Upper lobe of left lung (tissue), 6 donors: ENCODE data around the gene SIGLEC5. TPM values are rescaled to one million over a fixed set of nuclear protein-coding genes. Genes with fewer than 3 reads are reported as not detected.
"Not testable (repeated sequence)": the region's sequence is repeated elsewhere in the genome, so short reads cannot be mapped to it uniquely, and the experiment has no call there.

Experiments used
- ATAC-seq, 2 donors: fragments of 200-7000 bp; cut with Tn5 transposase; one replicate each; pipeline ENCODE4 v1.9.1; 2022; ENCODE audit warnings: mild to moderate bottlenecking in 2 of 2, moderate library complexity in 2 of 2; ENCODE audit not compliant: low FRiP score in 2 of 2
- DNase-seq, 2 donors: peaks; one replicate each; pipeline ENCODE4 v3.0.0-alpha.2; 2019 to 2020
- H3K27ac ChIP-seq, 4 donors: fragments of 200-600 bp; sonication (generic); one replicate each; pipeline ENCODE4 v1.5.1; 2016 to 2019
- H3K27me3 ChIP-seq, 4 donors: fragments of 200-600 bp; sonication (generic); one replicate each; pipeline ENCODE4 v1.5.1; 2017 to 2019
- H3K36me3 ChIP-seq, 4 donors: fragments of 200-600 bp; sonication (generic); one replicate each; pipeline ENCODE4 v1.5.1; 2016 to 2019
- H3K4me1 ChIP-seq, 4 donors: fragments of 200-600 bp; sonication (generic); one replicate each; pipeline ENCODE4 v1.5.1; 2018 to 2019
- H3K4me3 ChIP-seq, 4 donors: fragments of 200-600 bp; sonication (generic); one replicate each; pipeline ENCODE4 v1.5.1; 2017 to 2019; ENCODE audit warnings: mild to moderate bottlenecking in 2 of 4, moderate library complexity in 1 of 4
- H3K9me3 ChIP-seq, 4 donors: fragments of 200-600 bp; sonication (generic); one replicate each; pipeline ENCODE4 v1.5.1; 2018 to 2019
- CTCF ChIP-seq, 6 experiments: fragments of 450-650 bp in 4 of 6; fragments of 200-600 bp in 2 of 6; sonication (generic) in 2 of 6; IDR thresholded peaks; one replicate each; pipeline ENCODE4 v1.5.1; 2016 to 2019; ENCODE audit warnings: antibody characterized with exemption in 6 of 6
- EP300 ChIP-seq, 4 donors: sonication (generic); formaldehyde crosslinking; IDR thresholded peaks; one replicate each; pipeline ENCODE4 v1.5.1; 2017; ENCODE audit warnings: antibody characterized with exemption in 4 of 4, control low read depth in 2 of 4
- POLR2A ChIP-seq, 4 donors: fragments of 450-650 bp; IDR thresholded peaks; one replicate each; pipeline ENCODE4 v1.5.1; 2016 to 2017; ENCODE audit warnings: antibody characterized with exemption in 4 of 4, mild to moderate bottlenecking in 2 of 4
- POLR2AphosphoS5 ChIP-seq, 2 donors: sonication (generic); formaldehyde crosslinking; IDR thresholded peaks; one replicate each; pipeline ENCODE4 v1.5.1; 2017; ENCODE audit warnings: antibody characterized with exemption in 2 of 2
- WGBS, 2 donors: methylation state at CpG; one replicate each; pipeline ENCODE4 v1.1.5; 2017 to 2018; 5-methylcytosine and 5-hydroxymethylcytosine counted together
- total RNA-seq, 6 donors: library from RNA; depleted of rRNA in 4 of 6; stranded (reverse); fragments of >200 nt in 4 of 6; gene quantifications; one replicate each; pipeline versions ENCODE4 v1.1.0 to v1.2.1, GENCODE V29; 2016 to 2021
- donor health status: DM: no; HTN: no; CAD: no; lungs with moderate emphysema.
- donor health status: DM: no; HTN: yes; CAD: no; lungs with severe emphysema.

Gene SIGLEC5
- total RNA-seq, 6 donors from 2014 or later: 0.46 to 9.4 (median 5.7) TPM; not detected in 2

- no peak overlapping the region for H3K4me3 ChIP-seq
- H3K9me3 ChIP-seq: no peaks in the 10 kb centered on the region
- no peaks in the 10 kb centered on the region for H3K27me3 ChIP-seq
- peaks cover 0 to 3% (median 1%) of the 10 kb centered on the region in 4 donors for H3K4me1 ChIP-seq
- ATAC-seq: peak in 1 of 2 donors; percentile 40
- 59 to 67% methylated on average over 4 of the region's 4 CpGs for WGBS, 2 donors
- no peak for DNase-seq
- peak overlapping the region in 3 of 4 donors; percentile 48 to 69 (median 49) for H3K27ac ChIP-seq
- TF ChIP-seq CTCF (IDR thresholded peaks at IDR 0.05): no peak
- no peak for TF ChIP-seq EP300 (IDR thresholded peaks at IDR 0.05)
- TF ChIP-seq POLR2A (IDR thresholded peaks at IDR 0.05): no peak
- TF ChIP-seq POLR2AphosphoS5 (IDR thresholded peaks at IDR 0.05): no peak
- no peaks in the 10 kb centered on the region for H3K36me3 ChIP-seq
Observed at GRCh38 chr19:51652266-51652665, 22.1 kb upstream of the SIGLEC5 start.

GRCh38 chr19:51651216-51651846, 21.1 kb upstream of the SIGLEC5 start:
- WGBS, 2 donors: 57 to 80% methylated on average over 7 of the region's 7 CpGs
- no peaks in the 10 kb centered on the region for H3K27me3 ChIP-seq
- TF ChIP-seq EP300 (IDR thresholded peaks at IDR 0.05) (no peak), CTCF (IDR thresholded peaks at IDR 0.05) (no peak), POLR2A (IDR thresholded peaks at IDR 0.05) (peak in 1 of 4 donors; percentile 17), POLR2AphosphoS5 (IDR thresholded peaks at IDR 0.05) (no peak)
- H3K4me3 ChIP-seq: no peak overlapping the region
- DNase-seq: peak in 1 of 2 donors; percentile 65
- H3K36me3 ChIP-seq: no peaks in the 10 kb centered on the region
- peaks cover 0 to 3% (median 0%) of the 10 kb centered on the region in 4 donors for H3K4me1 ChIP-seq
- no peaks in the 10 kb centered on the region for H3K9me3 ChIP-seq
- ATAC-seq: peak; percentile 75 to 82
- peak overlapping the region; percentile 32 to 69 (median 48) for H3K27ac ChIP-seq

GRCh38 chr19:51647318-51647717, 17.1 kb upstream of the SIGLEC5 start:
- TF ChIP-seq POLR2AphosphoS5 (IDR thresholded peaks at IDR 0.05): no peak
- no peak for TF ChIP-seq EP300 (IDR thresholded peaks at IDR 0.05)
- TF ChIP-seq CTCF (IDR thresholded peaks at IDR 0.05): no peak
- no peak for TF ChIP-seq POLR2A (IDR thresholded peaks at IDR 0.05)
- no peaks in the 10 kb centered on the region for H3K36me3 ChIP-seq
- no peak for DNase-seq
- no peaks in the 10 kb centered on the region for H3K27me3 ChIP-seq
- 86 to 90% methylated on average over 6 of the region's 6 CpGs for WGBS, 2 donors
- H3K9me3 ChIP-seq: no peaks in the 10 kb centered on the region
- peaks cover 0 to 3% (median 0%) of the 10 kb centered on the region in 4 donors for H3K4me1 ChIP-seq
- H3K27ac ChIP-seq: peak overlapping the region in 1 of 4 donors; percentile 49
- no peak overlapping the region for H3K4me3 ChIP-seq
- no peak for ATAC-seq

GRCh38 chr19:51646730-51647129, 16.5 kb upstream of the SIGLEC5 start, which contains the start of gene SIGLEC14:
Gene SIGLEC14, minus strand, starts transcription at chr19:51646825. Its CDS starts 66 bp downstream, at chr19:51646759.
- not testable (repeated sequence) for H3K9me3 ChIP-seq, H3K4me1 ChIP-seq, DNase-seq, H3K27me3 ChIP-seq, H3K36me3 ChIP-seq
- Histone ChIP-seq H3K27ac (peak within 1 kb of the TSS in 1 of 4 donors; percentile 67), H3K4me3 (peak within 1 kb of the TSS in 2 of 4 donors; percentile 37 to 39)
- ATAC-seq: peak; percentile 61 to 70
- 22% methylated on average over 8 of the region's 10 CpGs; no CpG with 5 or more reads in 1 of the 2 donors for WGBS, 2 donors

- no peaks in the 10 kb centered on the region for H3K4me1 ChIP-seq
- H3K9me3 ChIP-seq: no peaks in the 10 kb centered on the region
- peak overlapping the region in 2 of 4 donors; percentile 37 to 39 for H3K4me3 ChIP-seq
- H3K27me3 ChIP-seq: no peaks in the 10 kb centered on the region
- TF ChIP-seq EP300 (IDR thresholded peaks at IDR 0.05): no peak
- TF ChIP-seq POLR2A (IDR thresholded peaks at IDR 0.05): peak in 1 of 4 donors; percentile 43
- no peak for TF ChIP-seq CTCF (IDR thresholded peaks at IDR 0.05)
- TF ChIP-seq POLR2AphosphoS5 (IDR thresholded peaks at IDR 0.05): no peak
- DNase-seq: no peak
- peak overlapping the region in 1 of 4 donors; percentile 67 for H3K27ac ChIP-seq
- 40 to 41% methylated on average over 10 to 11 of the region's 11 CpGs for WGBS, 2 donors
- H3K36me3 ChIP-seq: no peaks in the 10 kb centered on the region
- no peak for ATAC-seq
Observed at GRCh38 chr19:51644636-51645271, 14.6 kb upstream of the SIGLEC5 start.
